Measurements from ENCODE around the gene ZNF385A. TPM values are rescaled to one million over a fixed set of nuclear protein-coding genes. Genes with fewer than 3 reads are reported as not detected.

The ZNF385A gene
- total and polyA plus RNA-seq, 2 of the 4 experiments (the other 2 are of a cell fraction) = 0.36 to 2.5 TPM

GRCh38 chr12:54373649-54374561 lies 10.6 kb downstream of the ZNF385A start:
- ATAC-seq (ENCODE audit: low read depth) (no peak), DNase-seq (no peak)
- H2AFZ ChIP-seq (replicated peaks; ENCODE audit: low read length, poor library complexity) = no peak overlapping the region
- H3K23ac ChIP-seq (ENCODE audit: low read depth, low read length) = no peak overlapping the region
- in situ Hi-C loops (cut with MboI; ENCODE audit: low sequenced_read_pairs) (loop anchor here (10.0 kb wide), 1 partner anchor 379 kb away; no protein-coding TSS in a partner anchor), dilution Hi-C loops (cut with HindIII; ENCODE audit: low sequenced_read_pairs, unreplicated experiment) (no loop called here), intact Hi-C loops (cut with micrococcal nuclease) (no loop called here)
- H3K9me3 ChIP-seq (ENCODE audit: control insufficient read depth, insufficient read depth, low read length) = no peaks in the 10 kb centered on the region
- CTCF ChIA-PET = no interaction called here
- no peak overlapping the region for H4K91ac ChIP-seq (ENCODE audit: insufficient read depth, low read depth, low read length)
- H2AK5ac ChIP-seq (ENCODE audit: low read depth, low read length) = no peak overlapping the region
- no peak overlapping the region for H2BK20ac ChIP-seq (ENCODE audit: low read depth, low read length)
- peaks cover 8% of the 10 kb centered on the region; the same call in 1 of the 2 replicates for H3K4me1 ChIP-seq (ENCODE audit: control insufficient read depth, insufficient read depth, low read length)
- H2BK120ac ChIP-seq (ENCODE audit: low read depth, low read length) = no peak overlapping the region
- BruUV-seq (replicated peaks) = no TSS peak
- no peak overlapping the region for H3K9ac ChIP-seq (ENCODE audit: low read depth, low read length)
- no peak overlapping the region for H2BK15ac ChIP-seq (ENCODE audit: low read depth, low read length)
- H4K20me1 ChIP-seq (ENCODE audit: insufficient read depth, low read length) = no peaks in the 10 kb centered on the region
- H3K18ac ChIP-seq (ENCODE audit: low read depth, low read length) = no peak overlapping the region
- peaks cover 1% of the 10 kb centered on the region; the same call in 1 of the 2 replicates for H3K36me3 ChIP-seq (ENCODE audit: control insufficient read depth, insufficient read depth, low read length)
- POLR2A ChIA-PET (ENCODE audit: unreplicated experiment) = no interaction called here
- H3K79me1 ChIP-seq (ENCODE audit: low read depth in 1 of 2, low read length in 2 of 2) = 0 out of 4 replicates have a peak, but pooled peaks cover 0 to 6% of the 10 kb centered on the region in 2 experiments
- no peak overlapping the region for H3K4me2 ChIP-seq (ENCODE audit: low read depth, low read length)
- no peak for TF ChIP-seq RAD21 (IDR thresholded peaks at IDR 0.05; ENCODE audit: low read length)
- H2BK5ac ChIP-seq (ENCODE audit: low read depth, low read length, poor library complexity, severe bottlenecking) = no peak overlapping the region
- H3K56ac ChIP-seq (ENCODE audit: extremely low read depth, insufficient read depth, low read length) = no peak overlapping the region
- H4K5ac ChIP-seq (ENCODE audit: low read depth, low read length) = no peak overlapping the region
- H3K9me1 ChIP-seq (ENCODE audit: insufficient read depth, low read length) = no peaks in the 10 kb centered on the region; the same call in 1 of the 2 replicates
- no peak overlapping the region for H3K4ac ChIP-seq (ENCODE audit: low read depth, low read length)
- no peak overlapping the region for H3K27ac ChIP-seq (ENCODE audit: insufficient read depth, low read length)
- H3K4me3 ChIP-seq (ENCODE audit: insufficient read depth, low read depth, low read length) = no peak overlapping the region
- peak overlapping the region; percentile 70 for H2AK9ac ChIP-seq (replicated peaks; ENCODE audit: low read depth, low read length, poor library complexity)
- WGBS, 2 experiments (ENCODE audit: extremely low coverage in 2 of 2, insufficient read length in 1 of 2) = no CpG with 5 or more reads among the region's 10 CpGs
- no peak overlapping the region for H3K14ac ChIP-seq (replicated peaks; ENCODE audit: low read depth, low read length)
- no peak overlapping the region for H4K8ac ChIP-seq (ENCODE audit: low read depth in 2 of 2, low read length in 2 of 2)
- H3K27me3 ChIP-seq (ENCODE audit: control insufficient read depth, insufficient read depth, low read length) = no peaks in the 10 kb centered on the region
